MG63 (cell line): Measurements from ENCODE around the gene PCDHB10. TPM values are rescaled to one million over a fixed set of nuclear protein-coding genes. Genes with fewer than 3 reads are reported as not detected.
"Not testable (repeated sequence)": the region's sequence is repeated elsewhere in the genome, so short reads cannot be mapped to it uniquely, and the experiment has no call there.

Source experiments
- DNase-seq: peaks from one replicate; pipeline ENCODE4 v3.0.0-alpha.2; 2020
- H3K27me3 ChIP-seq: fragments of 250-450 bp; sonication (Bioruptor Pico); 2 replicates; pipeline ENCODE4 v1.5.1; 2020; ENCODE audit warnings: mild to moderate bottlenecking, moderate library complexity
- H3K36me3 ChIP-seq: fragments of 250-450 bp; sonication (Bioruptor Pico); 2 replicates; pipeline ENCODE4 v1.5.1; 2020; ENCODE audit warnings: mild to moderate bottlenecking, moderate library complexity
- H3K4me3 ChIP-seq: fragments of 250-450 bp; sonication (Bioruptor Pico); 2 replicates; pipeline ENCODE4 v1.5.1; 2020; ENCODE audit warnings: mild to moderate bottlenecking, moderate library complexity
- H3K9me3 ChIP-seq: fragments of 250-450 bp; sonication (Bioruptor Pico); 2 replicates; pipeline ENCODE4 v1.5.1; 2020; ENCODE audit warnings: mild to moderate bottlenecking, moderate library complexity
- total RNA-seq: library from RNA; depleted of rRNA; stranded (reverse); fragments of >200 nt; shearing (Covaris generic); gene quantifications from 2 replicates; pipeline ENCODE4 v1.2.3, GENCODE V29; 2014; ENCODE audit warnings: low replicate concordance; rRNA removed

PCDHB10 gene
- total RNA-seq: 0.10 TPM in 1 of 2 replicates, not detected in the other

DNA sequence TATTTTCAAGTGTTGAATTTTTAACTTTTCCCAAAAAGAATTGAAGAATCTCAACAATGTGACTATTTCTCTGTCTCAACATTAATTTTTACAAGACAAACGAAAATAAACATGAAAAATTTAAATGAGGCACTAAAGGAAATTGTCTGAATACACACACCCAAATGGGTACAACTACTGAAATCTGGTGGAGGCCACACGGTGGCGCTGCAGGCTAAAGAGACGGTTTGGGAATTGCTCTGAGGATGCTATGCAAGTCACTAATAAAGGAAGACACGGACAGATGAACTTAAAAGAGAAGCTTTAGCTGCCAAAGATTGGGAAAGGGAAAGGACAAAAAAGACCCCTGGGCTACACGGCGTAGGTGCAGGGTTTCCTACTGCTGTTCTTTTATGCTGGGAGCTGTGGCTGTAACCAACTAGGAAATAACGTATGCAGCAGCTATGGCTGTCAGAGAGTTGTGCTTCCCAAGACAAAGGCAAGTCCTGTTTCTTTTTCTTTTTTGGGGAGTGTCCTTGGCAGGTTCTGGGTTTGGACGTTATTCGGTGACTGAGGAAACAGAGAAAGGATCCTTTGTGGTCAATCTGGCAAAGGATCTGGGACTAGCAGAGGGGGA is at the start of gene PCDHB10:
PCDHB10 (plus strand) TSS at position 244 of the 616 bp plus-strand sequence; CDS start at position 444, 200 bp downstream.
- Histone ChIP-seq H3K9me3 (peaks cover 6% of the 10 kb centered on the region), H3K27me3 (peaks cover 3% of the 10 kb centered on the region), H3K4me3 (no peak within 1 kb of the TSS), H3K36me3 (no peaks in the 10 kb centered on the region)
- peak; percentile 43 for DNase-seq

GRCh38 chr5:141149812-141150211 is 42.3 kb upstream of the PCDHB10 start, which contains the start of gene PCDHB6:
PCDHB6 (plus strand) TSS chr5:141150057; CDS start chr5:141150258, 201 bp downstream.
- DNase-seq: no peak
- Histone ChIP-seq H3K9me3 (no peaks in the 10 kb centered on the region), H3K36me3 (no peaks in the 10 kb centered on the region), H3K4me3 (no peak within 1 kb of the TSS), H3K27me3 (peaks cover 3% of the 10 kb centered on the region)

DNA sequence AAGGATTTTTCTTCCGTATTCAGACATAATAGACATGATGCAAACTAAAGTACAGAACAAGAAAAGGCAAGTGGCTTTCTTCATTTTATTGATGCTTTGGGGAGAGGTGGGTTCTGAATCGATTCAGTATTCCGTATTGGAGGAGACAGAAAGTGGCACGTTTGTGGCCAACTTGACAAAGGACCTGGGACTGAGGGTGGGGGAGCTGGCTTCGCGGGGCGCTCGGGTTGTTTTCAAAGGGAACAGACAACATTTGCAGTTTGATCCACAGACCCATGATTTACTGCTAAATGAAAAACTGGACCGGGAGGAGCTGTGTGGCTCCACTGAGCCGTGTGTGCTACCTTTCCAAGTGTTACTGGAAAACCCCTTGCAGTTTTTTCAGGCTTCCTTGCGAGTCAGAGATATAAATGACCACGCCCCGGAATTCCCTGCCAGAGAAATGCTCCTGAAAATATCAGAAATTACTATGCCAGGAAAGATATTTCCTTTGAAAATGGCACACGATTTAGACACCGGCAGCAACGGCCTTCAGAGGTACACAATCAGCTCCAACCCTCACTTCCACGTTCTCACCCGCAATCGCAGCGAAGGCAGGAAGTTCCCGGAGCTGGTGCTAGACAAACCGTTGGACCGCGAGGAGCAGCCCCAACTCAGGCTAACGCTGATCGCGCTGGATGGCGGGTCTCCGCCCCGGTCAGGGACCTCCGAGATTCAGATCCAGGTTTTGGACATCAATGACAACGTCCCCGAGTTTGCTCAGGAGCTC is 41.7 kb upstream of the PCDHB10 start:
- Histone ChIP-seq H3K9me3 (no peaks in the 10 kb centered on the region), H3K4me3 (no peak overlapping the region), H3K36me3 (no peaks in the 10 kb centered on the region), H3K27me3 (peaks cover 3% of the 10 kb centered on the region)
- no peak for DNase-seq

DNA sequence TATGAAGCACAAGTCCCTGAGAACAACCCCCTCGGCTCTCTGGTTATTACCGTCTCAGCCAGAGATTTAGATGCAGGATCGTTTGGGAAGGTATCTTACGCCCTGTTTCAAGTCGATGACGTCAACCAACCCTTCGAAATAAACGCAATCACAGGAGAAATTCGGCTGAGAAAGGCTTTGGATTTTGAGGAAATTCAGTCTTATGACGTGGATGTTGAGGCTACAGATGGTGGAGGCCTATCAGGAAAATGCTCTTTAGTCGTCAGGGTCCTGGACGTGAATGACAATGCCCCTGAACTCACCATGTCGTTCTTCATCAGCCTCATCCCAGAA is 41.2 kb upstream of the PCDHB10 start:
- peaks cover 3% of the 10 kb centered on the region for H3K27me3 ChIP-seq
- H3K36me3 ChIP-seq: no peaks in the 10 kb centered on the region
- no peak for DNase-seq
- no peaks in the 10 kb centered on the region for H3K9me3 ChIP-seq
- H3K4me3 ChIP-seq: no peak overlapping the region

GRCh38 chr5:141151632-141152031 is 40.5 kb upstream of the PCDHB10 start:
- not testable (repeated sequence) for DNase-seq, H3K9me3 ChIP-seq, H3K4me3 ChIP-seq, H3K36me3 ChIP-seq, H3K27me3 ChIP-seq

DNA sequence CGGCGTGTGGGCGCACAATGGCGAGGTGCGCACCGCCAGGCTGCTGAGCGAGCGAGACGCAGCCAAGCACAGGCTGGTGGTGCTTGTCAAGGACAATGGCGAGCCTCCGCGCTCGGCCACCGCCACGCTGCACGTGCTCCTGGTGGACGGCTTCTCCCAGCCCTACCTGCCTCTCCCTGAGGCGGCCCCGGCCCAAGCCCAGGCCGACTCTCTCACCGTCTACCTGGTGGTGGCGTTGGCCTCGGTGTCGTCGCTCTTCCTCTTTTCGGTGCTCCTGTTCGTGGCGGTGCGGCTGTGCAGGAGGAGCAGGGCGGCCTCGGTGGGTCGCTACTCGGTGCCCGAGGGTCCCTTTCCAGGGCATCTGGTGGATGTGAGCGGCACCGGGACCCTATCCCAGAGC is 40.1 kb upstream of the PCDHB10 start:
- not testable (repeated sequence) for H3K27me3 ChIP-seq, H3K36me3 ChIP-seq, H3K9me3 ChIP-seq, H3K4me3 ChIP-seq, DNase-seq

GRCh38 chr5:141155540-141156374 is 36.4 kb upstream of the PCDHB10 start:
- H3K36me3 ChIP-seq: no peaks in the 10 kb centered on the region
- no peaks in the 10 kb centered on the region for H3K9me3 ChIP-seq
- DNase-seq: no peak
- H3K27me3 ChIP-seq: no peaks in the 10 kb centered on the region
- no peak overlapping the region for H3K4me3 ChIP-seq

- not testable (repeated sequence) for H3K4me3 ChIP-seq, H3K36me3 ChIP-seq, DNase-seq, H3K27me3 ChIP-seq, H3K9me3 ChIP-seq
Observed at GRCh38 chr5:141157356-141157755, 34.8 kb upstream of the PCDHB10 start.

DNA sequence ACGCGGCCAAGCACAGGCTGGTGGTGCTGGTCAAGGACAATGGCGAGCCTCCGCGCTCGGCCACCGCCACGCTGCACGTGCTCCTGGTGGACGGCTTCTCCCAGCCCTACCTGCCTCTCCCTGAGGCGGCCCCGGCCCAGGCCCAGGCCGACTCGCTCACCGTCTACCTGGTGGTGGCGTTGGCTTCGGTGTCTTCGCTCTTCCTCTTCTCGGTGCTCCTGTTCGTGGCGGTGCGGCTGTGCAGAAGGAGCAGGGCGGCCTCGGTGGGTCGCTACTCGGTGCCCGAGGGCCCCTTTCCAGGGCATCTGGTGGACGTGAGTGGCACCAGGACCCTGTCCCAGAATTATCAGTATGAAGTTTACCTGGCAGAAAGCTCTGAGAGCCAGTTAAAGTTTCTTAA is 34.3 kb upstream of the PCDHB10 start:
- H3K9me3 ChIP-seq, DNase-seq, H3K36me3 ChIP-seq, H3K27me3 ChIP-seq, H3K4me3 ChIP-seq: not testable (repeated sequence)

GRCh38 chr5:141172381-141173204 is 19.6 kb upstream of the PCDHB10 start, which contains the start of gene PCDHB7:
PCDHB7 (plus strand) TSS chr5:141172644; CDS start chr5:141172836, 192 bp downstream.
- Histone ChIP-seq H3K4me3 (no peak within 1 kb of the TSS), H3K9me3 (no peaks in the 10 kb centered on the region; the same call in none of the 2 replicates), H3K36me3 (no peaks in the 10 kb centered on the region), H3K27me3 (peaks cover 8% of the 10 kb centered on the region)
- DNase-seq: no peak

DNA sequence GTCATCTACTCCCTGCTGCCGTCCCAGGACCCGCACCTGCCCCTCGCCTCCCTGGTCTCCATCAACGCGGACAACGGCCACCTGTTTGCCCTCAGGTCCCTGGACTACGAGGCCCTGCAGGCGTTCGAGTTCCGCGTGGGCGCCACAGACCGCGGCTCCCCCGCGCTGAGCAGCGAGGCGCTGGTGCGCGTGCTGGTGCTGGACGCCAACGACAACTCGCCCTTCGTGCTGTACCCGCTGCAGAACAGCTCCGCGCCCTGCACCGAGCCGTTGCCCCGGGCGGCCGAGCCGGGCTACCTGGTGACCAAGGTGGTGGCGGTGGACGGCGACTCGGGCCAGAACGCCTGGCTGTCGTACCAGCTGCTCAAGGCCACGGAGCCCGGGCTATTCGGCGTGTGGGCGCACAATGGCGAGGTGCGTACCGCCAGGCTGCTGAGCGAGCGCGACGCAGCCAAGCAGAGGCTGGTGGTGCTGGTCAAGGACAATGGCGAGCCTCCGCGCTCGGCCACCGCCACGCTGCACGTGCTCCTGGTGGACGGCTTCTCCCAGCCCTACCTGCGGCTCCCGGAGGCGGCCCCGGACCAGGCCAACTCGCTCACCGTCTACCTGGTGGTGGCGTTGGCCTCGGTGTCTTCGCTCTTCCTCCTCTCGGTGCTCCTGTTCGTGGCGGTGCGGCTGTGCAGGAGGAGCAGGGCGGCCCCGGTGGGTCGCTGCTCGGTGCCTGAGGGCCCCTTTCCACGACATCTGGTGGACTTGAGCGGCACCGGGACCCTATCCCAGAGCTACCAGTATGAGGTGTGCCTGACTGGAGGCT is 17.7 kb upstream of the PCDHB10 start:
- peaks cover 11% of the 10 kb centered on the region for H3K27me3 ChIP-seq
- DNase-seq, H3K4me3 ChIP-seq, H3K9me3 ChIP-seq, H3K36me3 ChIP-seq: not testable (repeated sequence)

- Histone ChIP-seq H3K9me3 (no peaks in the 10 kb centered on the region; the same call in none of the 2 replicates), H3K27me3 (peaks cover 11% of the 10 kb centered on the region), H3K36me3 (no peaks in the 10 kb centered on the region), H3K4me3 (no peak overlapping the region)
- no peak for DNase-seq
Observed at GRCh38 chr5:141175933-141176332, 16.2 kb upstream of the PCDHB10 start.

DNA sequence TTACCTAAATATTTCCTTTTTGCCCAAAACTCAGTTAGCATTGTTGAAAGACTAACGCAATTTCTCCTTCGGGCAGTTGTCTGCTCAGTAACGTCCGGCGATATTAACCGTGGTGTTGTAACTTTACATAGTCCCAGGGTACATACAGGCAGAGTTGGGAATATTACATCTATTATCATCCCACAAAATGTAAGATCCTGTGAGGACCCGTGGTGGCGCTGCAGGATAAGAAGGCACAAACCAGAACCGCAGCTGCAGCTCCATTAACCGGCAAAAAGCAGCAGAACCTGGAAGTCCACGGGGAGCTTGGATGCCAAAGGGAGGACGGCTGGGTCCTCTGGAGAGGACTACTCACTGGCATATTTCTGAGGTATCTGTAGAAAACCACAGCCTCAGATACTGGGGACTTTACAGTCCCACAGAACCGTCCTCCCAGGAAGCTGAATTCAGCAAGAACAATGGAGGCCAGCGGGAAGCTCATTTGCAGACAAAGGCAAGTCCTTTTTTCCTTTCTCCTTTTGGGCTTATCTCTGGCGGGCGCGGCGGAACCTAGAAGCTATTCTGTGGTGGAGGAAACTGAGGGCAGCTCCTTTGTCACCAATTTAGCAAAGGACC is 14.5 kb upstream of the PCDHB10 start, which contains the start of gene PCDHB8:
PCDHB8 (plus strand) TSS at position 214 of the 615 bp plus-strand sequence; CDS start at position 459, 245 bp downstream.
- H3K4me3 ChIP-seq, H3K9me3 ChIP-seq, H3K36me3 ChIP-seq: not testable (repeated sequence)
- peak; percentile 22 for DNase-seq
- peaks cover 11% of the 10 kb centered on the region for H3K27me3 ChIP-seq

GRCh38 chr5:141179371-141179770 is 12.8 kb upstream of the PCDHB10 start:
- H3K4me3 ChIP-seq, DNase-seq, H3K36me3 ChIP-seq, H3K9me3 ChIP-seq: not testable (repeated sequence)
- H3K27me3 ChIP-seq: peaks cover 11% of the 10 kb centered on the region

GRCh38 chr5:141179876-141180275 is 12.3 kb upstream of the PCDHB10 start:
- not testable (repeated sequence) for H3K4me3 ChIP-seq, DNase-seq, H3K36me3 ChIP-seq, H3K9me3 ChIP-seq
- H3K27me3 ChIP-seq: peaks cover 11% of the 10 kb centered on the region
